Esophagus squamous epithelium (tissue), 5 donors: ENCODE data around the gene QRICH2. TPM values are rescaled to one million over a fixed set of nuclear protein-coding genes. Genes with fewer than 3 reads are reported as not detected.

Source experiments
- DNase-seq: peaks from one replicate; lab custom pipeline; 2025; lab: John Stamatoyannopoulos, UW
- H3K27ac ChIP-seq, 4 donors: fragments of 200-600 bp; sonication (generic); one replicate each; pipeline ENCODE4 v1.5.1; 2016 to 2019; ENCODE audit warnings: mild to moderate bottlenecking in 1 of 4
- H3K27me3 ChIP-seq, 4 donors: fragments of 200-600 bp; sonication (generic); 1 replicate in 3 of 4; 2 replicates in 1 of 4; pipeline versions ENCODE4 v1.5.1 to v1.6.0; 2017 to 2021; ENCODE audit warnings: antibody characterized with exemption in 1 of 4
- H3K36me3 ChIP-seq, 3 donors: fragments of 200-600 bp; sonication (generic); one replicate each; pipeline ENCODE4 v1.5.1; 2016 to 2019
- H3K4me1 ChIP-seq, 3 donors: fragments of 200-600 bp; sonication (generic); one replicate each; pipeline ENCODE4 v1.5.1; 2017 to 2019
- H3K4me3 ChIP-seq, 4 donors: fragments of 200-600 bp; sonication (generic); 1 replicate in 3 of 4; 2 replicates in 1 of 4; pipeline ENCODE4 v1.5.1; 2016 to 2019; ENCODE audit warnings: mild to moderate bottlenecking in 2 of 4, moderate library complexity in 1 of 4
- H3K9me3 ChIP-seq, 3 donors: fragments of 200-600 bp; sonication (generic); one replicate each; pipeline ENCODE4 v1.5.1; 2016 to 2019
- CTCF ChIP-seq, 6 experiments: fragments of 450-650 bp in 4 of 6; fragments of 200-600 bp in 2 of 6; sonication (generic) in 2 of 6; IDR thresholded peaks; one replicate each; pipeline ENCODE4 v1.5.1; 2016 to 2019; ENCODE audit warnings: antibody characterized with exemption in 6 of 6, mild to moderate bottlenecking in 4 of 6, moderate library complexity in 4 of 6
- POLR2A ChIP-seq, 4 donors: fragments of 450-650 bp; IDR thresholded peaks; one replicate each; pipeline ENCODE4 v1.6.1; 2017; ENCODE audit warnings: antibody characterized with exemption in 4 of 4, mild to moderate bottlenecking in 4 of 4, moderate library complexity in 3 of 4
- WGBS, 2 donors: methylation state at CpG; one replicate each; pipeline ENCODE4 v1.1.5; 2018; 5-methylcytosine and 5-hydroxymethylcytosine counted together
- intact Hi-C: fragments of 100-400 bp; cut with DNase I; formaldehyde crosslinking; loops from one replicate; pipeline ENCODE4 v1.15.0; 2022
- total RNA-seq, 4 donors: library from RNA; depleted of rRNA; stranded (reverse); fragments of >200 nt; gene quantifications; one replicate each; pipeline ENCODE4 v1.1.0, GENCODE V29; 2016
- donor health status: DM: yes; HTN: yes; CAD: no.

Gene QRICH2
- total RNA-seq, 4 donors from 2014 or later: 1.1 to 2.8 (median 1.8) TPM

GRCh38 chr17:76345377-76345974 is 37.4 kb upstream of the QRICH2 start:
- Histone ChIP-seq H3K27me3 (no peaks in the 10 kb centered on the region), H3K36me3 (peaks cover 5 to 83% (median 16%) of the 10 kb centered on the region in 3 donors), H3K9me3 (no peaks in the 10 kb centered on the region), H3K4me1 (no peaks in the 10 kb centered on the region), H3K4me3 (no peak overlapping the region), H3K27ac (no peak overlapping the region)
- no peak for DNase-seq
- 79 to 89% methylated on average over 13 to 14 of the region's 14 CpGs for WGBS, 2 donors
- TF ChIP-seq POLR2A (IDR thresholded peaks at IDR 0.05): no peak
- no peak for TF ChIP-seq CTCF (IDR thresholded peaks at IDR 0.05)
- intact Hi-C loops: loop anchor here (5.0 kb wide), 1 partner anchor 33 kb away; no protein-coding TSS in a partner anchor

GRCh38 chr17:76343106-76343505 is 35.0 kb upstream of the QRICH2 start:
- Histone ChIP-seq H3K4me3 (no peak overlapping the region), H3K4me1 (no peaks in the 10 kb centered on the region), H3K27me3 (no peaks in the 10 kb centered on the region), H3K27ac (no peak overlapping the region), H3K36me3 (peaks cover 5 to 91% (median 16%) of the 10 kb centered on the region in 3 donors), H3K9me3 (no peaks in the 10 kb centered on the region)
- 92 to 95% methylated on average over 7 of the region's 7 CpGs for WGBS, 2 donors
- intact Hi-C loops: no loop called here
- TF ChIP-seq CTCF (IDR thresholded peaks at IDR 0.05) (no peak), POLR2A (IDR thresholded peaks at IDR 0.05) (no peak)
- no peak for DNase-seq

- Histone ChIP-seq H3K36me3 (peaks cover 5 to 74% (median 11%) of the 10 kb centered on the region in 3 donors), H3K27ac (no peak overlapping the region), H3K4me1 (no peaks in the 10 kb centered on the region), H3K27me3 (no peaks in the 10 kb centered on the region), H3K9me3 (no peaks in the 10 kb centered on the region), H3K4me3 (no peak overlapping the region)
- no peak for DNase-seq
- WGBS, 2 donors: 88 to 99% methylated on average over 4 to 6 of the region's 6 CpGs
- intact Hi-C loops: no loop called here
- TF ChIP-seq POLR2A (IDR thresholded peaks at IDR 0.05) (no peak), CTCF (IDR thresholded peaks at IDR 0.05) (no peak)
These were observed 33.2 kb upstream of the QRICH2 start for GRCh38 chr17:76341301-76341700.

GRCh38 chr17:76337413-76337777 is 29.3 kb upstream of the QRICH2 start:
- Histone ChIP-seq H3K36me3 (peaks cover 0 to 46% (median 0%) of the 10 kb centered on the region in 3 donors), H3K9me3 (no peaks in the 10 kb centered on the region), H3K4me3 (no peak overlapping the region), H3K27ac (no peak overlapping the region), H3K27me3 (no peaks in the 10 kb centered on the region), H3K4me1 (no peaks in the 10 kb centered on the region)
- WGBS, 2 donors: 87 to 92% methylated on average over 6 of the region's 6 CpGs
- intact Hi-C loops: no loop called here
- no peak for DNase-seq
- TF ChIP-seq POLR2A (IDR thresholded peaks at IDR 0.05): no peak
- no peak for TF ChIP-seq CTCF (IDR thresholded peaks at IDR 0.05)

GRCh38 chr17:76336756-76337412 is 28.8 kb upstream of the QRICH2 start:
- intact Hi-C loops: no loop called here
- no peaks in the 10 kb centered on the region for H3K4me1 ChIP-seq
- WGBS, 2 donors: 86 to 91% methylated on average over 7 of the region's 7 CpGs
- no peaks in the 10 kb centered on the region for H3K9me3 ChIP-seq
- TF ChIP-seq CTCF (IDR thresholded peaks at IDR 0.05) (no peak), POLR2A (IDR thresholded peaks at IDR 0.05) (no peak)
- H3K36me3 ChIP-seq: peaks cover 0 to 45% (median 0%) of the 10 kb centered on the region in 3 donors
- DNase-seq: no peak
- H3K27ac ChIP-seq: no peak overlapping the region
- H3K4me3 ChIP-seq: no peak overlapping the region
- no peaks in the 10 kb centered on the region for H3K27me3 ChIP-seq
